Fibroblast of mammary gland (primary cell): ENCODE results near the gene BFSP2.

Experiments used
- DNase-seq: peaks from one replicate; pipeline ENCODE4 v3.0.0-alpha.2; 2010; ENCODE audit warnings: low read depth
- H3K4me3 ChIP-seq: 2 replicates; pipeline ENCODE4 v1.5.1; 2011; ENCODE audit warnings: low read depth, mild to moderate bottlenecking, low read length, moderate library complexity; ENCODE audit not compliant: control insufficient read depth
- CTCF ChIP-seq: conservative IDR thresholded peaks from 2 replicates; pipeline ENCODE4 v1.5.1; 2011; ENCODE audit warnings: low read depth, low read length, inconsistent platforms; ENCODE audit not compliant: control insufficient read depth, insufficient read depth

Gene BFSP2

DNA sequence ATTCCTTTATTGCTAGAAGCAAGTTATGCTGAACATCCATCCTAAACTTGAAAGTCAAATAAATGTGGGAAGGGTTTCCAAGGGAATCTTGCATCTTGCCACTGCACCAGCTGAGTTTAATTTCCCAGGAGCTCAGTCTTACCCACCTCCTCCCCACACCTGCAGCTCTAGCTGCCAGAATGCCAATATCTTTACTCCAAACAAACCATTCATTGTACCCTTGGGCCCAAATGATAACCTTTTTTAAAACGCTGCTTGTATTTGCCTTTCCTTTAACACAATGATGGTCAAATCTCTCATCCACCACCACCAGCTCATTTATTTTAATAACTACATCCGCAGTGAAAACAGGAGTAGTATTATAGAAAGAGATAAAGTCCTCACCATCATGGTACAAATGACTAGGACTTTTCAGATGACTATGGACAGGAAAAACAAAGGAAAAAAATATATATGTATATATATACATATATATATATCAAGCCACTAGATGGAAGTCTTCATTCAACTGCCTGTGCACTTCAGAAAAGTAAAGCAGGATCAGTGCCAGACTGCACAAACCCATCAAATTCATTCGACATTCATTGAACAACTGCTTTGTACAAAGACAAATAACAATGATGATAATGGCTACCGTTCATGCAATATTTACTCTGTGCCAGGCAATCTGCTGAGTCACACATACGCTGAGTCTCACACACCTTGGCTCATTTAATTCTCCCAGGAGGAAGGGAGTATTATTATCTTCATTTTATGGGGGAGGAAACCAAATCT is 44.0 kb downstream of the BFSP2 start:
- peak; percentile 38 for DNase-seq
- H3K4me3 ChIP-seq, result no peak overlapping the region
- TF ChIP-seq CTCF, result no peak

- no peak overlapping the region for H3K4me3 ChIP-seq
- no peak for TF ChIP-seq CTCF
- no peak for DNase-seq
Observed at GRCh38 chr3:133444423-133444774, 44.5 kb downstream of the BFSP2 start.

GRCh38 chr3:133445108-133445507 is 45.3 kb downstream of the BFSP2 start:
- no peak for TF ChIP-seq CTCF
- DNase-seq, result no peak
- H3K4me3 ChIP-seq, result no peak overlapping the region

GRCh38 chr3:133447750-133448477 is 48.1 kb downstream of the BFSP2 start:
- no peak overlapping the region for H3K4me3 ChIP-seq
- DNase-seq, result no peak
- TF ChIP-seq CTCF, result no peak

DNA sequence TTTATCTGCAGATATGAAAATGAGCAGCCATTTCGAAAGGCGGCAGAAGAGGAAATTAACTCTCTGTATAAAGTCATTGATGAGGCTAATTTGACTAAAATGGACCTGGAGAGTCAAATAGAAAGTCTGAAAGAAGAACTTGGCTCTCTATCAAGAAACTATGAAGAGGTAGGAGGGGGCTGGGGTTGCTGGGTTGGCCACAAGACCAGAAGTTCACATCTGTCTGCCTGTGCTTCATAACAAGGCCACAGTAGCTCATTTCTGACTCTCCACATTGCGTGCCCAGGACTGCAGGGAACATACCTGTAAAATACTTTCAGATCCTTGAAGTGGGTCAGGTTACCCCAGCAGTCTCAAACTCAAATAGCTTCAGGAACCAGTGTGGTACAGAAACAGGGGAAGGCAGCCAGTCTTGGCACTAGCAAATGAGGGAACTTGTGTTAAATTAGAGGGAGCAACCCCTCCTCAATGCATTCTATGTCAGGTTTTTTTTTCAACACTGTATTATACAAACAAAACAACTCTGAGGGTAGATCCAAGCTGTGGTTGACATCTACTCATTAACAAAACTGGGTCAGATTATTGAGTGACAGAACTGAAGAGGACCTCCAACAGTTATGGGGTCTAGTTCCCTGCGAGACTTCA is 48.7 kb downstream of the BFSP2 start:
- no peak overlapping the region for H3K4me3 ChIP-seq
- TF ChIP-seq CTCF, result no peak
- DNase-seq, result no peak

DNA sequence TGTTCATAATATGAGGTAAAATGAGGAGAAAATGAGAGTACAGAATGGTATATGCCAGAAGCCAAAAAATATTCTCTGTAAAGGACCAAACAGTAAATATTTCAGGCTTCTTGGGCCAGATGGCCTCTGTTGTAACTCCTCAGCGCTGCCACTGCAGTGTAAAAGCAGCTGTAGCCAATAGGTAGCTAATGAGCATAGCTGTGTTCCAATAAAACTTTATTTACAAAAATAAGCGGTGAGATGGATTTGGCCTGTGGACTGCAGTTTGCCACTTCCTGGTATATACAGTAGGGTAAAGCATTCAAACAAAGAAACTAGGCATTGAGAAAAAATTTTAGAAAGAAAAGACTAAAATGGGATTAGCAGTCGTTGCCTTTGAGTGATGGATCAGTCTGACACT is 51.5 kb downstream of the BFSP2 start:
- H3K4me3 ChIP-seq, result no peak overlapping the region
- TF ChIP-seq CTCF, result no peak
- no peak for DNase-seq
